Myometrial cell (primary cell): ENCODE data around the gene CRBN. TPM values are rescaled to one million over a fixed set of nuclear protein-coding genes. Genes with fewer than 3 reads are reported as not detected.

ENCODE experiments used
- total RNA-seq: library from RNA; depleted of rRNA; stranded (reverse); fragments of >200 nt; gene quantifications from 2 replicates; pipeline ENCODE4 v1.2.3, GENCODE V29; 2015

CRBN gene
- 26.8 and 47.1 TPM in 2 replicates for total RNA-seq

GRCh38 chr3:3179407-3180094 lies at the start of gene CRBN:
CRBN (minus strand) TSS chr3:3179691; CDS start chr3:3179687, 4 bp downstream.

GRCh38 chr3:3126477-3127431 lies 52.7 kb downstream of the CRBN start, which contains the start of gene TRNT1:
TRNT1 (plus strand) TSS chr3:3126940; CDS start chr3:3129041, 2,101 bp downstream.

GRCh38 chr3:3110299-3110630 lies 69.2 kb downstream of the CRBN start, which contains the start of gene IL5RA:
IL5RA (minus strand) TSS chr3:3110374; CDS start chr3:3104984, 5,390 bp downstream.

Other genes starting within 250 kb of the CRBN start
- not detected in 2 replicates for gene IL5RA, start 69.3 kb downstream of the CRBN start, total RNA-seq
- gene TRNT1, start 52.8 kb downstream of the CRBN start, total RNA-seq: 13.8 and 18.5 TPM in 2 replicates